PFSK-1 (cell line): Measurements from ENCODE around the gene PROB1.

ENCODE experiments used
- FOXP2 ChIP-seq: optimal IDR thresholded peaks from 2 replicates; pipeline ENCODE3; 2011; ENCODE audit warnings: borderline replicate concordance, control low read depth, inconsistent platforms; ENCODE audit not compliant: insufficient read depth; ENCODE audit errors: extremely low read length, extremely low read depth
- POLR2AphosphoS5 ChIP-seq: IDR thresholded peaks from 2 replicates; pipeline ENCODE4 v1.6.1; 2012; ENCODE audit warnings: low read depth, mild to moderate bottlenecking, control low read depth, low read length, moderate library complexity
- REST ChIP-seq, 2 experiments: IDR thresholded peaks; 2 replicates each; pipeline versions ENCODE4 v1.6.1 to v1.8.0; 2011 to 2012; ENCODE audit warnings: low read depth in 2 of 2, low read length in 2 of 2, control low read depth in 1 of 2, inconsistent platforms in 1 of 2, mild to moderate bottlenecking in 1 of 2, moderate library complexity in 1 of 2; ENCODE audit not compliant: insufficient read depth in 1 of 2
- SIN3A ChIP-seq: IDR thresholded peaks from 2 replicates; pipeline ENCODE4 v1.6.1; 2012; ENCODE audit warnings: mild to moderate bottlenecking, low read length, moderate library complexity, borderline replicate concordance; ENCODE audit not compliant: insufficient read depth
- TAF1 ChIP-seq: IDR thresholded peaks from 2 replicates; pipeline ENCODE4 v1.6.1; 2012; ENCODE audit warnings: low read length, control low read depth, borderline replicate concordance; ENCODE audit not compliant: insufficient read depth

Gene PROB1

GRCh38 chr5:139395844-139396640 lies 1.1 kb upstream of the PROB1 start:
- TF ChIP-seq REST (IDR thresholded peaks at IDR 0.05; ENCODE audit: insufficient read depth in 1 of 2, low read depth in 2 of 2, low read length in 2 of 2), result no peak
- TF ChIP-seq POLR2AphosphoS5, result no peak

GRCh38 chr5:139394123-139394653 lies 716 bp downstream of the PROB1 start:
- TF ChIP-seq SIN3A (no peak), FOXP2 (no peak), TAF1 (no peak), REST (IDR thresholded peaks at IDR 0.05; ENCODE audit: insufficient read depth in 1 of 2, low read depth in 2 of 2, low read length in 2 of 2) (no peak), POLR2AphosphoS5 (no peak)

GRCh38 chr5:139393497-139394122 lies 1.3 kb downstream of the PROB1 start:
- no peak for TF ChIP-seq POLR2AphosphoS5
- TF ChIP-seq TAF1, result no peak
- no peak for TF ChIP-seq SIN3A
- no peak for TF ChIP-seq REST (IDR thresholded peaks at IDR 0.05; ENCODE audit: insufficient read depth in 1 of 2, low read depth in 2 of 2, low read length in 2 of 2)
- TF ChIP-seq FOXP2, result no peak

- TF ChIP-seq SIN3A, result no peak
- TF ChIP-seq TAF1, result no peak
- no peak for TF ChIP-seq POLR2AphosphoS5
- no peak for TF ChIP-seq FOXP2
- no peak for TF ChIP-seq REST (IDR thresholded peaks at IDR 0.05; ENCODE audit: insufficient read depth in 1 of 2, low read depth in 2 of 2, low read length in 2 of 2)
Observed at GRCh38 chr5:139392678-139393496, 2.0 kb downstream of the PROB1 start.
